ENCODE measurements around the gene CECR2.
"Not testable (repeated sequence)": the region's sequence is repeated elsewhere in the genome, so short reads cannot be mapped to it uniquely, and the experiment has no call there.

Gene CECR2

DNA sequence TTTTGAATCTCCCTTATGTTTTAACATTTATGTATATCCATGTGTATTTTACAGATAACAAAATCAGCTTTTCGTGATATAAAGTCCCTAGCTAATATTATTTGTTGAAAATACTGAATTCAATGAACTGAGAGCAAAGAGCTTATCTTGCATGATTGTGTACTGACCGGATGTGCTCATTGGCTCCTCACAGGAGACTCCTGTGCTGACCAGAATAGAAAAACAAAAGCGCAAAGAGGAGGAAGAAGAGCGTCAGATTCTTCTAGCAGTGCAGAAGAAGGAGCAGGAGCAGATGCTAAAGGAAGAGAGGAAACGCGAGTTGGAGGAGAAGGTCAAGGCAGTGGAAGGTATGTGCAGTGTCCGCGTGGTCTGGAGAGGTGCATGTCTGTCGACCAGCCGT lies 154.7 kb downstream of the CECR2 start:
- no peak for DNase-seq

DNA sequence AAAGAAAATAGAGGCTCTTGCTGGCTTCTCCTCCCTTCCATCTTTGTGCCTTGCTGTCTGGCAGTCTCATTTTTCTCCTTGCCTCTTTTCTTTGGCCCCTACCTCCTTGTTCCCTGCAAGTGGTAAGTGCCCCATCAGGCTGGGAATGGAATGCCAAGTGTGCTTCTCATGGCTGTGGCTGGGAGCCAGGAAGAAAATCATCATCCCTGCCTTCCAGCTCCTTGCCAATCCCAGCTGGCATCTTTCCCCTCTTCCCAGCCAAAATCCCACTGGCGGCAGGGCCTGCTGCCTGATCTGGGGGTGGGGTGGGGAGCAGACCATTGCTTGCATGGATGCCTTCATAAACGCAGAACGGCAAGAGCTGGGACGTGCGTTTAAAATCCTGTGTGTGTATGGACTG lies 167.0 kb downstream of the CECR2 start:
- DNase-seq: no peak

DNA sequence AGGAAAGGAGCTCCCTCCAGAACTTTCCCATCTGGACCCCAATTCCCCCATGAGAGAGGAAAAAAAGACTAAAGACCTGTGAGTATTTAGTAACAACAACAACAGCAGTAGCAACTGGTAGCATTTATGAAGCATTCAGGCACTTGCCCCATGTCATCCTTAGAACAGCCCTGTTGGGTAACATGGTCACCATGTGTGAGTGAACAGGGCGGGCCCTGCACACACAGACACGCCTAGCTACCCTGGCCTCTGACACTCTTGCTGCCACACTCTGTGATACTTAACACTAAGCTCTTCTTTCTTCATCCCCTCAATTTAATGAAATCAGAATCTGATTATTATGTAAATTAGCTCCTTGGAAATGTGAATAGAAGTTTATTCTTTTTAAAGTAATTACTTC lies 167.9 kb downstream of the CECR2 start:
- DNase-seq: no peak

DNA sequence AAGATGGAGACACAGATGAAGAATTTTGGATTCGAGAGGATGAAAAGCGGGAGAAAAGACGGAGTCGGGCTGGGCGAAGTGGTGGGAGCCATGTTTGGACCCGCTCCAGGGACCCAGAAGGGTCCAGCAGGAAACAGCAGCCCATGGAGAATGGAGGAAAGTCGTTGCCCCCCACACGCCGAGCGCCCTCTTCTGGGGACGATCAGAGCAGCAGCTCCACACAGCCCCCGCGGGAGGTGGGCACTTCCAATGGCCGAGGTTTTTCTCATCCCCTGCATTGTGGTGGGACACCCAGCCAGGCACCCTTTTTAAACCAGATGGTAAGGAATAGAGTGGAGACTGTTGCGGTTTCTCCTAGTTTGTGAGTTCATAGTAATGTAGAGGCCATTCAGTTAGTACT lies 171.2 kb downstream of the CECR2 start:
- DNase-seq: no peak

DNA sequence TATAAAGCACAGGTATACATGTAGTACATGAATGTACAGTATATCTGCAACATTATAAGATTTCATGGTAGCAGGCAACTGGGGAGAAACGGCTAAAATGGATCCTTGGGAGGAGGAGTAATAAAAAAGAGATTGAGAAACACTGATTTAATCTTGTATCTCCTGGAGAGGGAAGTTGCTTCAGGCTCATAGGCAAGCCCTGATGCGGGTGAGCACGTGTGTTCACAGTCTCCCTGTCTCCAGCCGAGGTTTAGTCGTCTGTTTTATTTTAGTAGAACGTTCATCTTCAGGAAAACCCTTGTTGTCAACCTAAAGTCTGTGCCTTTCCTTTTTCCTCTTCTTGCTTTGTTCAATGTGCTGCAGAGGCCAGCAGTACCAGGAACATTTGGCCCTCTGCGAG lies 172.2 kb downstream of the CECR2 start:
- no peak for DNase-seq

DNA sequence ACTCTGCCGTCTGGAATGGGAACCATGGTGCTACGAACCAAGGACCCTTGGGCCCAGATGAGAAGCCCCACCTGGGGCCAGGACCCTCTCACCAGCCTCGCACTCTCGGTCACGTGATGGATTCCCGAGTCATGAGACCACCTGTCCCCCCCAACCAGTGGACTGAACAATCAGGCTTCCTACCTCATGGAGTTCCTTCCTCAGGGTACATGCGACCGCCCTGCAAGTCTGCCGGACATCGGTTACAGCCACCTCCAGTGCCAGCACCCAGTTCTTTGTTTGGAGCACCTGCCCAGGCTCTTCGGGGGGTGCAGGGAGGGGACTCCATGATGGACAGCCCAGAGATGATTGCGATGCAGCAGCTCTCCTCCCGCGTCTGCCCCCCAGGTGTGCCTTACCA lies 173.2 kb downstream of the CECR2 start:
- no peak for DNase-seq

DNA sequence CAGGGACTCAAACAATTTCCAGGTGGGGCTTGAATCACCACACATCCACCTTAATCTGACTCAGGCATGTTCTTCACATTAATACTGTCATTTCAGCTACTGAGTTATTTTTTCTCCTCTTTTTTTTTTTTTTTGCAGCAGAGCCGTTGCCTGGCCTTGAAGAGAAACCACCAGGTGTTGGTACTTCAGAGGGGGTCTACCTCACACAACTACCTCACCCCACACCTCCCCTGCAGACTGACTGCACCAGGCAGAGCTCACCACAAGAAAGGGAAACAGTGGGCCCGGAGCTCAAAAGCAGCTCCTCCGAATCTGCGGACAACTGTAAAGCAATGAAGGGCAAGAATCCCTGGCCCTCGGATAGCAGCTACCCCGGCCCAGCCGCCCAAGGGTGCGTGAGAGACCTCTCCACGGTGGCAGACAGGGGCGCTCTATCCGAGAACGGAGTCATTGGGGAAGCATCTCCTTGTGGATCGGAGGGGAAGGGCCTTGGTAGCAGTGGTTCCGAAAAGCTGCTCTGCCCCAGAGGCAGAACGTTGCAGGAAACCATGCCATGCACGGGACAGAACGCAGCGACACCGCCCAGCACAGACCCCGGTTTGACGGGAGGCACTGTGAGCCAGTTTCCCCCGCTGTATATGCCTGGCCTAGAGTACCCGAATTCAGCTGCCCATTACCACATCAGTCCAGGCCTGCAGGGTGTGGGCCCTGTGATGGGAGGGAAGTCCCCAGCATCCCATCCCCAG lies 178.9 kb downstream of the CECR2 start:
- DNase-seq: no peak

DNA sequence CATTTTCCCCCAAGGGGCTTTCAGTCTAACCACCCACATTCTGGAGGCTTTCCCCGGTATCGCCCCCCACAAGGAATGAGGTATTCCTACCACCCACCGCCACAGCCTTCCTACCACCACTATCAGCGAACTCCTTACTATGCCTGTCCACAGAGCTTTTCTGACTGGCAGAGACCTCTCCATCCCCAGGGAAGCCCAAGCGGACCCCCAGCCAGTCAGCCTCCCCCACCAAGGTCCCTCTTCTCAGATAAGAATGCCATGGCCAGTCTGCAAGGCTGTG lies 179.4 kb downstream of the CECR2 start:
- DNase-seq: no peak

DNA sequence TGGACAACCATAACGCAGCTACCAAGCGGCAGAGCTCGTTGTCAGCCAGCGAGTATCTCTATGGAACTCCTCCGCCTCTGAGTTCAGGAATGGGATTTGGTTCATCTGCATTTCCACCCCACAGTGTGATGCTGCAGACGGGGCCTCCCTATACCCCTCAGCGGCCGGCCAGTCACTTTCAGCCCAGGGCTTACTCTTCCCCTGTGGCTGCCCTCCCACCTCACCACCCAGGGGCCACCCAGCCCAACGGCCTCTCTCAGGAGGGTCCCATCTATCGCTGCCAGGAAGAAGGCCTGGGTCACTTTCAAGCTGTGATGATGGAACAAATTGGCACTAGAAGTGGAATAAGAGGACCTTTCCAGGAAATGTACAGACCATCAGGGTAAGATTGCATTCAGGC lies 179.9 kb downstream of the CECR2 start:
- DNase-seq: no peak

DNA sequence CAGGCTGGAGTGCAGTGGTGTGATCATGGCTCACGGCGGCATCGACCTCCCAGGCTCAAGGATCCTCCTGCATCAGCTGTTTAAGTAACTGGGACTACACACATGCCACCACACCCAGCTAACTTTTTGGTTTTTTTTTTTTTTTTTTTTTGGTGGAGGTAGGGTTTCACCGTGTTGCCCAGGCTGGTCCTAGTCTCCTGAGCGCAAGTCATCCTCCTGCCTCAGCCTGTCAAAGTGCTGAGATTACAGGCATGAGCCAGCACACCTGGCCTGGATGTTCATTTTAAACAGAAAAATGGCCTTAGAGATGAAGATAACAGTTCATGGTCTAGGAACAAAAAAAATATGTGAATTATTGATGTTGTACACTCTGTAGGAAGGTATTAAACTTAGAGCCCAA lies 180.4 kb downstream of the CECR2 start:
- DNase-seq: no peak

DNA sequence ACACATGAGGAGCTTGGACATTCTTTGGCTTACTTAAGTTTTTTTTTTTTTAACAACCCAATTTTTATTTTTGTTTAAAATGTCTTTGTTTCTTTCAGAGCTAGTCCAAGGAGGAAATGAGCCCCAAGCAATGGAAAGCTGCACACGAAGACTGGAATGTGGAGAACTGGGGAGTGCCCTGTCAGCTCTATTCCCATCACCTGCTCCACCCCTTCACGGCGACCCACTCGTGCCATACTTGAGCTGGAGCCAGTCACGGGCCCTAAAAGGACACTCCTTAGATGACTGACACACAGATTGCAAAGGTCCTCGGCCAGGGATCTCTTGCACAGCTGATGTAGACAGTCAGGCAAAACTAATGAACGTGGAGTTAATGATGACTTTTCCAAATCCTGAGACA lies 183.5 kb downstream of the CECR2 start:
- DNase-seq: no peak

DNA sequence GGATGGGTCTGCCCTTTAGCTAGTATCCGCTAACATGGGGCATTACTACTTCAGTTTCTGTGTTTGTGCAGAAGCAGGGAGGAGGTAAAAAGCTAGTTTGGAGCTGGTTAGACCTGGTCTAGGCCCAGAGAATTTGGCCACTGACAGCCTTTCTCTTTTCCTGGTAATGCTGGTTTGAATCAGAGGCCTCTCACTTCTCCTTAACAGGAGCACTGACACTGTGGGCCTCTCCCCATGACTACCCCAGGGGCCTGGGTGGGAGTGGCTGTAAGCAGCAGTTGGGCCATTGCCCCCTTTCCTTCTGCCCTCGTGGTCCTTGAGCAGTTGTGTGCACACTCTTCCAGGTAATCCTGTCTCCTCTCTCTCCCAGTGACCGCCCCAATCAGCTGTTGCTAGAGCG lies 185.6 kb downstream of the CECR2 start:
- DNase-seq: no peak

DNA sequence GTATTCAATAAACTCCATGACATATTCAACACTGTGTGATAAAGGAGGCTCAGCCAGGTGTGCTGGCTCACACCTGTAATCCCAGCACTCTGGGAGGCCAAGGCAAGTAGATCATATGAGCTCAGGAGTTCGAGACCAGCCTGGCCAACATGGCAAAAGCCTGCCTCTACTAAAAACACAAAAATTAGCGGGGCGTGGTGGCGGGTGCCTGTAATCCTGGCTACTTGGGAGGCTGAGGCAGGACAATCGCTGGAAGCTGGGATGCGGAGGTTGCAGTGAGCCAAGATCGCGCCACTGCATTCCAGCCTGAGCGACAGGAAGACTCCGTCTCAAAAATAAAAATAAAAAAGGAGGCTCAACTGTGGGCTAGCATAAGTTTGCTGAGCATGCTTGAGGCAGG lies 189.9 kb downstream of the CECR2 start:
- DNase-seq: no peak

DNA sequence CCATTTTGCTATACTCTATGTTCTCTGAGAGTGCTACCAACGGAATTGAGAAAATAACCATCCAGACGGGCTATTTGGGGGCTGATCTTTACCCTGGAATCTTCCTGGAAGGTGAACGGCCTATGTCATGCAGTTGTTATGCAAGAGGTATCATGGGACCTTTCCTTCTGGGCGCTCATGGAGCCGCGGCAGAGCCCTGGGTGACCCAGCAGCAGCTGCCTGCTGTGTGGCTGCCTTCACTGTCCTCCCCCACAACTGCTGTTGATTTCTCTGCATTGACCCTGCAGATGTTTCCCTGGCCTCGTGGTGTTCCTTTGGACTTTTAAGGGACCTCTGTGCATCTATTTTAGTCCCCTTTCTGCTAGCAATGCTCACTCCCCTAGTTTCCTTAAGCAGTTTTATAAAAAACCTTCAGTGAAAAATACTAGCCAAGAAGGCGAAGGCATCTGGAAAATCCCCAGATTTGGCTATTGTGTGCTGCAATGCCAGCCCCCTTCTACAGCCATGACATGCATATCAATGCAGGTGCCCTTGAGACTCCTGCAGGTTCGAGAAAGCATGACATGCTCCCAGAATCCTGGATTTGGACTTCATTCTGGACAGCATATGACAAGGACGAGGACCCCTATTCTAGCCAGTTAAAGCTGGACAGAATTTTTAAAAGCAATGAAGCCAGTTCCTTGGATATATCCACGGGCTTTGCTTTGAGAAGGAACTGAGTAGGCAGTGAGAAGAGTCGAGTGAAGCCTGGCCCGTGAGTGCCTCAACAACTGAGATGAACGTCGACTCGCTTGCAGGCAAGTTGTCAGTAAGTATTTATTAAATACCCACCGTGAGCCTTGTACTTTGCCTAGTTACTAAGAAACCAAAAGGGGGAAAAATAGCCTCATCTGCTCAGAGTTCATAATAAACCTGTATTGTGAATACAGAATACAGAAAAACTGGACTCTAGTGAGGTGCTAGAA lies 193.9 kb downstream of the CECR2 start, which contains the start of gene SLC25A18:
SLC25A18 (plus strand) TSS at position 593 of the 965 bp plus-strand sequence. CDS start 16,447 bp downstream, outside the sequence.
- DNase-seq: no peak

DNA sequence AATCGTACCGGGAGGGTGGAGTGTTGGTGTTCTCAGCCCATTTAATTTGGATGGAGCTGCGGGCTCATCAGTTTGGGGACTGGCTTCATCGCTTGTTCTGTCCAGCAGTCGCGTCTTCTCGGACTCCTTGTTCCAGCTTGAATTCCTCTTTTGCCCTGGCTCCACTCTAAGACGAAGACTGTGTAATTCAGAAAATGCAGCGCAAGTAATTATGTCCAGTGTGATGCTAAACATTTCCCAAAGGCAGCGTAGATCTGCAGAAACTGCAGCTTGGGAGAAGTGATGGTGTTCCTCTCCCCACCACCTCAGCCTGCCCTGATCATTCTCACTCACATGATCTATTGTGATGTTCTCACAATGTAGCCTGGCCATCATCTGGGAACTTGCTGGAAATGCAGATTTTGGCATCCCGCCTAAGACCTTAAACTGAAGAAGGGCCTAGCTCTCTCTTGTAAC lies 194.7 kb downstream of the CECR2 start:
- DNase-seq: peak; percentile 18

DNA sequence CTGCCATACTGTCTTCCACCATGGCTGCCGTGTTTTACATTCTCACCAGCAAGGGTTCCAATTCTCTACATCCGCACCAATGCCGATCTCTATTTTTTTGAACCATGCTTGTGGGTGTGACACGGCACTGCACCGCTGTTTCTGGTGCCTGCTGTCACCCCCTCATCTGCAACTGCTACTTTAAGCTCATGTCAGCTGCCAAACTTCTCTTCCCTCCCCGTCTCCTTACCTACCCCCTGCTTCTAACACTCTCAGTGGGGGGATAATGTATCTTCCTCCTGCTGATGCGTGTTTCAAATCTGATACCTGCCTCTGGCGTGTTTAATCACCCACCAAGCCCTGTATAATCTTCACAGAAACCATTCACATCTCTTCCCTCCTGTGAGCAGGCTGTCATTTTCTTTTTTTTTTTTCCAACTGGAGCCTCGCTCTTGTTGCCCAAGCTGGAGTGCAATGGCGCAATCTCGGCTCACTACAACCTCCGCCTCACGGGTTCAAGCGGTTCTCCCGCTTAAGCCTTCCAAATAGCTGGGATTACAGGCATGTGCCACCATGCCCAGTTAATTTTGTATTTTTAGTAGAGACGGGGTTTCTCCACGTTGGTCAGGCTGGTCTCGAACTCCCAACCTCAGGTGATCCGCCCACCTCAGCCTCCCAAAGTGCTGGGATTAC lies 196.9 kb downstream of the CECR2 start:
- DNase-seq: not testable (repeated sequence)

DNA sequence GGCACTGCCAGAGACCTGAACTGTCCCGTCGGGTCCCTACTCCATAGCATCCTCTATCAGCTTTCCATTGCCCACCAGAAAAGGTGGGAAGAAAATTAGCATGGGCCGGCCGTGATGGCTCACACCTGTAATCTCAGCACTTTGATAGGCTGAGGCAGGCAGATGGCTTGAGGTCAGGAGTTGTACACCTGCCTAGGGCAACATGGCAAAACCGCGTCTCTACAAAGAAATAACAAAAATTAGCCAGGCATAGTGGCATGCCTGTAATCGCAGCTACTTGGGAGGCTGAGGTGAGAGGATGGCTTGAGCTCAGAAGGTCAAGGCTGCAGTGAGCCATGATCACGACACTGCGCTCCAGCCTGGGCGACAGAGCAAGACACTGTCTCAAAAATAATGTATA lies 197.5 kb downstream of the CECR2 start:
- DNase-seq: no peak

DNA sequence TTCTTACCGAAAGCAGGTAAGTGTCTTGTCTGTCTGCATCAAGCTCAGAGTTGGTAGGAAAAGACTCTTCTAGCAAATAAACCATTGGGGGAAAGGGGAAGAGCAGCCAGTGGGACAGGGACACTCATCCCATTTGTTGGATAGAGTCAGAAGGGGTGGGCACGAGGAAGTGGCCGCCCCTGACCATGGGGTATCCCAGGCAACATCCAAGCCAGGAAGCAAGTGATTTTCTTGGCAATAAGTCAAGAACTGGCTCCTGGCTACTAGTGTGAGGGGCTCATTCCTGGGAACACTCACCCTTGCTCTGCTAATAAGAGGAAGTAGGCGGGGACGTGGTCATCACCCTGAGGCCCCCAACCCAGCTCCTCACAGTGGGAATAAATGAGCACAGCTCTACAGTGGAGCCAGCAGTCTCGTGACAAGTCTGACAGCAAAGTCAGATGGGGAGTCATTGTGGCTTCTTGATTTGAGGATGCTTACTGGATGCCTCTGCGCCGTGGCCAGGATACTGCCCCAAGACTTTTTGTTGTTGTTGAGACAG lies 200.8 kb downstream of the CECR2 start:
- no peak for DNase-seq

DNA sequence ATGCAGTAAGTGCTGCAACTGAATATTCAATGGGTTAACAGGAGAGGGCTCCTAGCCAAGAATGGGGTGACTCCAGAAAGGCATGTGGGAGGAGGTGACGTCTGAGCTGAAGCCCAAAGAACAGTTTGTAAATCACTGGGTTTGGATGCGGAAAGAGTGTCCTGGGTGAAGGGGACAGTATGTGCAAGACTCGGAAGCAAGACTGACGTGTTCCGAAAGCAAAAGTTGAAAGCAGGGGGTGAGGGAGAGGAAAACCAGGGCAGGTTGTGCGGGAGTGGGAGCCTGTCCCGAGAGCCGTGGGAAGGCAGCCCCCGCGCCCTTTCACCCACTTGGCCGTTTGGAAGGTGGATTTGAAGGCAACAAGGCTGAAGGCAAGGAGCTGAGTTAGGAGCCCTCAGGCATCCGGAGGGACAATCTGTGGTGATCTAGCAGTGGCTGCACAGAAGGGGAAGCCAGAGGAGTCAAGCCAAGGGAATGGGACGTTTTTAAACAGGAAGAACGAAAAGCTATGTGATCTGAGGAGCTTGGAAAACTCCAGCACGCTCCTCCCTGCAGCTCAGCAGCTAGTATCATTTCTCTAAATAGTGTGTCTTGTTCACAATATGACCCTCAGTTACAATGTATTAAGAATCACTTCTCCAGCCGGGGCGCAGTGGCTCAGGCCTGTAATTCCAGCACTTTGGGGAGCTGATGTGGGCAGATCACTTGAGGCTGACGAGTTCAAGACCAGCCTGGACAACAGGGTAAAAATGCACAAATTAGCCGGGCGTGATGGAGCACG lies 201.8 kb downstream of the CECR2 start:
- DNase-seq: no peak

DNA sequence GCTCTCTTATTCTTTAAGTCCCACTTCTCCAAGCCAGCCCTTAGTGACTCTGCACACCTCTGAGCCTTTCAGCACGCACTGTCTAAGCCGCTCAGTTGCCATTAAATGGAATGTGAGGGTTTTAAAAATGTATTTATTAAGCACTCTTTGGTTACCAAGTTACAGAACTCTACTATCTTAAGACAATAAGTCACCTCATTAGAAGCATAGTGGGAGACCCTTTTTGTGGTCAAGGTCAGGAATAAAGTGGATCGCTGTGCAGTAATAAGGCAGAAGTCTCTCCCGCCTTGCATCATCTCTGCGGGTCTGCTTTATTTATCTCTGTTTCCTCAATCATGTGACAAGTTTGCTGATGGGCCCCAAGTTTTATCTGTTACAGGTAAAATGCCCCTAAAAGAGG lies 205.9 kb downstream of the CECR2 start:
- DNase-seq: no peak

DNA sequence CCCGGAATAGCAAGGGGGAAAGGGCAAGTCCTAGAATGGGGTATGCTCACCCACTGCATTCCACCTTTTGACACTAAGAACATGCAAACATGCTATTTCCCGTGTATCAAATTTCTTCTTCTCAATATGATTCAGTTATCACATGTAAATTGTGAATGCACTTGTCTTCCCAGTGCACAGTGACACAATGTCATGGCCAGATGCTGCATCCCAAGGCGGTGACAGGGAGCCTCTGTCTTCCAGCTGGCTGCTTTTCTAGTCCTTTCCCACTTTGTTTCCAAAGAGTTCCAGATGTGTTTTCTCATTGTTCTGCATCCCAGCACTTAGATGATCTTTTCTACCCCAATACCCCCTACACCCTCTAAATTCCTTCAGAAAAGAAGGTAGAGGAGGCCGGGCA lies 206.4 kb downstream of the CECR2 start:
- no peak for DNase-seq

DNA sequence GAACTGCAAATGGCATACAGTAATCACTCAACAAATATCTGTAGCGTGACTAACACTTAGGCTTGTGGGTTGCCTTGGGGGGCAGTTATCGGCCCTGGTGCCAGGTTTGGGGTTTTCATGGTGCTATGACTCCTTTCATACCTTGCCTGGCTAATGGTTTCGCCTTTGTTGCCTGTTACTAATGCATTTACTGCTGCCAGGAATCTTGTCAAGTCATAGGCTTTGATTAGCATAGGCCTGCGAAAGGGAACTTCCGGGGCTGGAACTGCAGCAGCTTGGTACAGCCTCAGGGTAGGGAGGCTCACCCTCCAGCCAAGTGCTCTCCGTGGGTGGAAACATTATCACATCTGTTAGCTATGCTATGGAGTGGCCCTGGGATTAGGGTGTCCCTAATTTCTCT lies 207.2 kb downstream of the CECR2 start:
- no peak for DNase-seq
